Gastroesophageal sphincter (tissue), 3 donors: ENCODE measurements around the gene LSP1.

ENCODE experiments used
- EP300 ChIP-seq: sonication (generic); formaldehyde crosslinking; IDR thresholded peaks from one replicate; pipeline ENCODE4 v1.6.1; 2017; ENCODE audit warnings: antibody characterized with exemption, mild to moderate bottlenecking
- POLR2A ChIP-seq, 2 donors: fragments of 450-650 bp; IDR thresholded peaks; one replicate each; pipeline ENCODE4 v1.6.1; 2017; ENCODE audit warnings: antibody characterized with exemption in 2 of 2, mild to moderate bottlenecking in 2 of 2, moderate library complexity in 1 of 2
- TF ChIP-seq, protein P1 (sequence below), 4 experiments: fragments of 200-600 bp in 2 of 4; fragments of 450-650 bp in 2 of 4; sonication (generic) in 1 of 4; IDR thresholded peaks; one replicate each; pipeline ENCODE4 v1.5.1; 2017 to 2019; ENCODE audit warnings: antibody characterized with exemption in 4 of 4, mild to moderate bottlenecking in 2 of 4, moderate library complexity in 2 of 4

- TF ChIP-seq EP300 (no peak), POLR2A (IDR thresholded peaks at IDR 0.05) (no peak)
- TF ChIP-seq, protein P1, sequence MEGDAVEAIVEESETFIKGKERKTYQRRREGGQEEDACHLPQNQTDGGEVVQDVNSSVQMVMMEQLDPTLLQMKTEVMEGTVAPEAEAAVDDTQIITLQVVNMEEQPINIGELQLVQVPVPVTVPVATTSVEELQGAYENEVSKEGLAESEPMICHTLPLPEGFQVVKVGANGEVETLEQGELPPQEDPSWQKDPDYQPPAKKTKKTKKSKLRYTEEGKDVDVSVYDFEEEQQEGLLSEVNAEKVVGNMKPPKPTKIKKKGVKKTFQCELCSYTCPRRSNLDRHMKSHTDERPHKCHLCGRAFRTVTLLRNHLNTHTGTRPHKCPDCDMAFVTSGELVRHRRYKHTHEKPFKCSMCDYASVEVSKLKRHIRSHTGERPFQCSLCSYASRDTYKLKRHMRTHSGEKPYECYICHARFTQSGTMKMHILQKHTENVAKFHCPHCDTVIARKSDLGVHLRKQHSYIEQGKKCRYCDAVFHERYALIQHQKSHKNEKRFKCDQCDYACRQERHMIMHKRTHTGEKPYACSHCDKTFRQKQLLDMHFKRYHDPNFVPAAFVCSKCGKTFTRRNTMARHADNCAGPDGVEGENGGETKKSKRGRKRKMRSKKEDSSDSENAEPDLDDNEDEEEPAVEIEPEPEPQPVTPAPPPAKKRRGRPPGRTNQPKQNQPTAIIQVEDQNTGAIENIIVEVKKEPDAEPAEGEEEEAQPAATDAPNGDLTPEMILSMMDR (IDR thresholded peaks at IDR 0.05): no peak
Measured at GRCh38 chr11:1803246-1803645, 49.6 kb upstream of the LSP1 start.
